Right cardiac atrium (tissue), 5 donors: Measurements from ENCODE around the gene NISCH. TPM values are rescaled to one million over a fixed set of nuclear protein-coding genes. Genes with fewer than 3 reads are reported as not detected.

Experiments used
- ATAC-seq, 2 donors: fragments of 200-7000 bp; cut with Tn5 transposase; one replicate each; pipeline versions ENCODE4 v1.8.0 to v1.9.1; 2020; ENCODE audit warnings: moderate library complexity in 2 of 2, mild to moderate bottlenecking in 1 of 2
- DNase-seq, 3 donors: peaks; one replicate each; pipeline ENCODE4 v3.0.0-alpha.2; 2020
- H3K27ac ChIP-seq: one replicate; pipeline ENCODE4 v1.5.1; 2013; ENCODE audit warnings: mild to moderate bottlenecking, low read length, control low read depth, moderate library complexity
- H3K27me3 ChIP-seq: one replicate; pipeline ENCODE4 v1.6.1; 2013; ENCODE audit not compliant: control insufficient read depth, insufficient read depth
- H3K4me1 ChIP-seq: one replicate; pipeline ENCODE4 v1.6.1; 2013; ENCODE audit warnings: low read length; ENCODE audit not compliant: control insufficient read depth, insufficient read depth
- H3K4me3 ChIP-seq: one replicate; pipeline ENCODE4 v1.5.1; 2013; ENCODE audit warnings: low read length, control low read depth
- H3K9me3 ChIP-seq: one replicate; pipeline ENCODE4 v1.6.1; 2013; ENCODE audit warnings: low read length; ENCODE audit not compliant: control insufficient read depth
- WGBS: extraction: QIAGEN DNeasy Blood & Tissue Kit; methylation state at CpG from one replicate; pipeline ENCODE4 v1.1.7; 2013; 5-methylcytosine and 5-hydroxymethylcytosine counted together
- intact Hi-C, 4 donors: fragments of 100-400 bp; cut with DNase I; formaldehyde crosslinking; loops; one replicate each; pipeline versions ENCODE4 v1.11.0 to v1.14.0; 2022 to 2023
- polyA plus RNA-seq: library from polyadenylated mRNA; stranded (reverse); fragments of 200-250 nt; gene quantifications from one replicate; pipeline ENCODE4 v1.2.3, GENCODE V29; 2013
- total RNA-seq, 4 donors: library from RNA; stranded (reverse); fragmentation: NEBNext Ultra II Directional; extraction: Animal tissue kit (Norgen Biotek cat#: 25700); gene quantifications; one replicate each; pipeline ENCODE4 v1.2.1, GENCODE V29; 2021
- donor health status: healthy with polysubstance abuse.
- donor health status: DM: no; HTN: yes; CAD: no.
- donor health status: DM: no; HTN: no; CAD: no.
- donor health status: DM: no; HTN: yes; CAD: no; lungs with severe emphysema.
- donor health status: DM: yes; HTN: yes; CAD: no.

The NISCH gene
- total and polyA plus RNA-seq, 5 donors: 31.2 to 59.2 (median 50.7) TPM

DNA sequence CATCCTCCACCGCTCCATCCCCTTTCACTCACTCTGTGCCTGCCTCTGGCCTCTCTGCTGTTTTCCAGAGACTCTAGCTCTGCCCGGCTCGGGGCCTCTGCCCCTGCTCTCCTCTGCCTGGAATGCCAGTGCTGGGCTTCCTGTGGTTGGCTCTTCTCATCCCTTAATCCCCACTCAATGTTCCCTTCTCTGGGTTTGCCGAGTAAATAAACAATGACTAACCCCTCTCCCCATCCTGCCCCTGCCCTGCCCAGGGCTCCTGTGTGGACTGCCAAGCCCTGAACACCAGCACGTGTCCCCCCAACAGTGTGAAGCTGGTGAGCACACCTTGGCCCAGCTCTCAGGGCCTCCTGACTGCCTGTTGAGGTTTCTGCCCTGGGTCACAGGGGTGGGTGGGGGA is 52.0 kb downstream of the NISCH start:
- Histone ChIP-seq H3K4me1 (no peaks in the 10 kb centered on the region), H3K27ac (no peak overlapping the region), H3K9me3 (no peaks in the 10 kb centered on the region), H3K4me3 (no peak overlapping the region), H3K27me3 (no peaks in the 10 kb centered on the region)
- intact Hi-C loops: no loop called here
- WGBS: 82% methylated on average over 5 of the region's 5 CpGs
- no peak for ATAC-seq
- no peak for DNase-seq

DNA sequence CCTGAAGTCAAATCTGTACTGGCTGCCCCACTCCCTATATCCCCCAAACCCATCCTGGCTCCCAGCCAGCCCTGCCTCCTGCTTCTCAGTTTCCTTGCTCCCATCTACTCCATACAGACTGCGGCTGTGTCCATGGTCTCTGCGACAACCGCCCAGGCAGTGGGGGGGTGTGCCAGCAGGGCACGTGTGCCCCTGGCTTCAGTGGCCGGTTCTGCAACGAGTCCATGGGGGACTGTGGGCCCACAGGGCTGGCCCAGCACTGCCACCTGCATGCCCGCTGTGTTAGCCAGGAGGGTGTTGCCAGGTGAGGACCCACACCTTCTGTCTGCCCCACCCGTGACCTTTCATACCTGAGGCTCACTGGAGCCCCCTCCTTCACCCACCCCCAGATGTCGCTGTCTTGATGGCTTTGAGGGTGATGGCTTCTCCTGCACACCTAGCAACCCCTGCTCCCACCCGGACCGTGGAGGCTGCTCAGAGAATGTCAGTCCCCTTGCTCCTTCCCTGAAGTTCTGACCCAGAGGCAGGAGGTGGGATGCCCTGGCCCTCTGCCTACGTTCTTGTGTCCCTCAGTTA is 54.4 kb downstream of the NISCH start:
- WGBS: 76% methylated on average over 12 of the region's 12 CpGs
- intact Hi-C loops: no loop called here
- H3K27me3 ChIP-seq: no peaks in the 10 kb centered on the region

GRCh38 chr3:52511509-52511908 is 56.1 kb downstream of the NISCH start:
- no peak overlapping the region for H3K27ac ChIP-seq
- WGBS: 87% methylated on average over 7 of the region's 7 CpGs
- no peak for DNase-seq
- ATAC-seq: no peak
- no peaks in the 10 kb centered on the region for H3K27me3 ChIP-seq
- no peaks in the 10 kb centered on the region for H3K9me3 ChIP-seq
- no peak overlapping the region for H3K4me3 ChIP-seq
- intact Hi-C loops: no loop called here
- no peaks in the 10 kb centered on the region for H3K4me1 ChIP-seq

More for the DNA sequence above, 54.4 kb downstream of the NISCH start:
- H3K4me1 ChIP-seq: no peaks in the 10 kb centered on the region
- H3K27ac ChIP-seq: no peak overlapping the region
- no peak for ATAC-seq
- no peaks in the 10 kb centered on the region for H3K9me3 ChIP-seq
- DNase-seq: no peak
- H3K4me3 ChIP-seq: no peak overlapping the region

DNA sequence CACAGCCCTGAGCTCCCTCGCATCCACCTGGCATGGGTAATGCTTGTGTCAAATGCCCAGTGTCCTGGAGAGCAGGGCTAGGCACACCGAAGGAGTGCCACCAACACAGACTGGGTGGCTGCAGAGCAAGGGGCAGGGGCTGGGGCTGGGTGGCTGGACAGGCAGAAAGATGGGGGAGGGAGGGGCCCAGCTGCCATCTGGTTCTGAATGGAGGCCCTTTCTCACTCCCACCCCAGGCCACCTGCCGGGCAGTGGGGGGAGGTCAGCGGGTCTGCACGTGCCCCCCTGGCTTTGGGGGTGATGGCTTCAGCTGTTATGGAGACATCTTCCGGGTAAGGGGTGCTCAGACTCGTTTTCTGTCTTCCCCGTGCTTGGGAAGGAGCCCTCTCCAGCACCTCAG is 56.7 kb downstream of the NISCH start:
- Histone ChIP-seq H3K27ac (no peak overlapping the region), H3K4me3 (no peak overlapping the region), H3K27me3 (no peaks in the 10 kb centered on the region), H3K9me3 (no peaks in the 10 kb centered on the region), H3K4me1 (no peaks in the 10 kb centered on the region)
- DNase-seq (no peak), ATAC-seq (no peak)
- intact Hi-C loops: no loop called here
- WGBS: 66% methylated on average over 8 of the region's 8 CpGs

DNA sequence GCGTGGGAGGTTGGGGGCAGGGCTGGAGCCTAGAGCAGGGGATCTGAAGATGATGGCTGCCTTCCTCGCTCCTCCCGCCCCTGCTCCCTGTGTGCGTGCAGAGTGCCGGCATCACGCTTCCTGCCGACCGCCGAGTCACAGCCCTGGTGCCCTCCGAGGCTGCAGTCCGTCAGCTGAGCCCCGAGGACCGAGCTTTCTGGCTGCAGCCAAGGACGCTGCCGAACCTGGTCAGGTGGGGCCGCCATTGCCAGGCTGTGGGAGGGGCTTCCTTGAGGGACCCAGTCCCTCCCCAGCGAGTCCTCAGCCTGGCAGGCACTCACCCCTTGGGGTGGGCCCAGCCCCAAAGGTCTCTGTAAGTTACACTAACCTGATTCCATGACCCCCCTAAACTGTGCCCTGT is 57.3 kb downstream of the NISCH start:
- Histone ChIP-seq H3K27me3 (no peaks in the 10 kb centered on the region), H3K9me3 (no peaks in the 10 kb centered on the region), H3K27ac (no peak overlapping the region), H3K4me1 (no peaks in the 10 kb centered on the region), H3K4me3 (no peak overlapping the region)
- 80% methylated on average over 17 of the region's 17 CpGs for WGBS
- no peak for DNase-seq
- intact Hi-C loops: no loop called here
- ATAC-seq: no peak

DNA sequence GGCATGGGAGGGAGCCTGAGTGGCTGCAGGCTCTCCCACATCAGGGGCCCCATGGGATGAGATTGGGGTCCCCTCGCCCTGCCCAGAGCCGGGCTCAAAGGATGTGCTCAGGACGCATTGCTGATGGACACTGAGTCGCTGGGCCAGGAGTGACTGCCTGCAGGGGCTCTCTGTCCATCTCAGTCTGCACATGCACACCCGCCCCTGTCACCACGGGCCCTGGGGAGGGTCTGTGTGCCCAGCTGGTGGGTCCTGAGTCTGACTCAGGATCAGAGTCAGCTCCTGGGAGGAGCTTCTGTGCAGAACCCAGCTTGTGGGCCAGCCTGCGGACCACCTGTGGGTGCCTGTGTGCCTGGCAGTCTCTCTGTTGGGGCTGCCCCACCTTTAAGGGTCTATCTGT is 57.9 kb downstream of the NISCH start:
- DNase-seq (no peak), ATAC-seq (no peak)
- H3K4me1 ChIP-seq: no peaks in the 10 kb centered on the region
- no peaks in the 10 kb centered on the region for H3K27me3 ChIP-seq
- H3K4me3 ChIP-seq: no peak overlapping the region
- H3K9me3 ChIP-seq: no peaks in the 10 kb centered on the region
- 94% methylated on average over 7 of the region's 7 CpGs for WGBS
- no peak overlapping the region for H3K27ac ChIP-seq
- intact Hi-C loops: no loop called here

DNA sequence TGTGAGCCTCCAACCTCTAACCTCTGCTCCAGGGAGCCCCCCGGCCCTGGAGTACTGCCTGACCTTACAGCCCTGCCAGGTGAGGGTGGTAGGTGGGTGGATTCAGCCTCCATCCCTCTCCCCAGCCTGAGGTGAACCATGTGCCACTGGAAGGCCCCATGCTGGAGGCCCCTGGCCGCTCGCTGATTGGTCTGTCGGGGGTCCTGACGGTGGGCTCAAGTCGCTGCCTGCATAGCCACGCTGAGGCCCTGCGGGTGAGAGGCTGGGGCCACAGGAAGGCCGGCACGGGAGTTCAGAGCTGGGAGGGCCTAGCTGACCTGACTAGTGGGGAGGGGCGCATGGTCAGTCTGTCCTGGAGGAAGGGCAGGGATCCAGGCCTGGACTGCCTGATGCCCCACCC is 59.2 kb downstream of the NISCH start:
- 84% methylated on average over 11 of the region's 11 CpGs for WGBS
- H3K4me1 ChIP-seq: no peaks in the 10 kb centered on the region
- DNase-seq: no peak

DNA sequence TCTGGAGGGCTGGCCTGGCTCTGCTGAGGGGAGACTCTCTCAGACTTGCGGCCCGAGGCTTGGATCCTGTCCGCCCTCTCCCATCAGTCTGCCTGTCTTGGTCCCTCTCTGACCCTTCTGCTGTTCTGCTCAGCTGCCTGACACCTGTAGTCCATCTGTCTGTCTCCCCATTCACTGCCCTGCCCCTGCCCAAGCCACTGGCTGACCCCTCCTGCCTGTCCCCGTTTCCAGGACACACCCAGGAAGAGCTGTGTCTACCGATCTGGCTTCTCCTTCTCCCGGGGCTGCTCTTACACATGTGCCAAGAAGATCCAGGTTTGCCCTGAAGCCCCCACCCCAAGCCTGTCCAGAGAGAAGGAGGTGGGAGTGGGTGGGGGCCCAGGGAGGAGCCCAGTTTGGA is 59.8 kb downstream of the NISCH start:
- ATAC-seq (peak in 1 of 2 donors; percentile 2), DNase-seq (no peak)
- Histone ChIP-seq H3K27me3 (no peaks in the 10 kb centered on the region), H3K27ac (no peak overlapping the region), H3K4me3 (no peak overlapping the region), H3K9me3 (no peaks in the 10 kb centered on the region), H3K4me1 (no peaks in the 10 kb centered on the region)
- intact Hi-C loops: no loop called here
- WGBS: 62% methylated on average over 6 of the region's 6 CpGs

More for the DNA sequence above, 59.2 kb downstream of the NISCH start:
- peak in 1 of 2 donors; percentile 32 for ATAC-seq
- intact Hi-C loops: no loop called here
- Histone ChIP-seq H3K27ac (no peak overlapping the region), H3K4me3 (no peak overlapping the region), H3K27me3 (no peaks in the 10 kb centered on the region), H3K9me3 (no peaks in the 10 kb centered on the region)

DNA sequence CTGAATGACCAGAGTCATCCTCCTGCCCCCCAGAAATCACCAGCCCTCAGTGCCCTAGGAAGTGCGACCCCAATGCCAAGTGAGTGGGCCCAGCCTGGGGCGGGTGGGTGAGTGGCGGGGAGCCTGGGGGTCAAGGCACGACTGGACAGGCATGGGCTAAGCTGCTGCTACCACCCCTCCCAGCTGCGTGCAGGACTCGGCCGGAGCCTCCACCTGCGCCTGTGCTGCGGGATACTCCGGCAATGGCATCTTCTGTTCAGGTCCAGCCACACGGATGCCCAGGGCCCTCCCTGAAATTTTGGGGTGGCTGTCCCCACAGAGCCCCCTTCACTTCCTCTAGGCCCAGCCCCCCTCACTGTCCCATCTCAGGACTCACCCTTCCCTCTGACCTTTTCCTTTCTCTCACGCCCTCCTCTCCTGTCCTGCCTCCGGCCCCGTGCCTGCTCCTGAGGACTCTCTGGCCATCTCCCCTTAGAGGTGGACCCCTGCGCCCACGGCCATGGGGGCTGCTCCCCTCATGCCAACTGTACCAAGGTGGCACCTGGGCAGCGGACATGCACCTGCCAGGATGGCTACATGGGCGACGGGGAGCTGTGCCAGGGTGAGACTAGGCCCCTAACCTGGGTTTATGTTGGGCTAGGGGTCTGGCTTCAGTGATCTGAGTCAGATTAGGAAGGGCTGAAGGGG is 61.2 kb downstream of the NISCH start:
- ATAC-seq (no peak), DNase-seq (peak in 1 of 3 donors; percentile 47)
- Histone ChIP-seq H3K9me3 (no peaks in the 10 kb centered on the region), H3K4me3 (no peak overlapping the region), H3K27ac (no peak overlapping the region), H3K4me1 (no peaks in the 10 kb centered on the region), H3K27me3 (no peaks in the 10 kb centered on the region)
- intact Hi-C loops: no loop called here
- WGBS: 95% methylated on average over 19 of the region's 19 CpGs

DNA sequence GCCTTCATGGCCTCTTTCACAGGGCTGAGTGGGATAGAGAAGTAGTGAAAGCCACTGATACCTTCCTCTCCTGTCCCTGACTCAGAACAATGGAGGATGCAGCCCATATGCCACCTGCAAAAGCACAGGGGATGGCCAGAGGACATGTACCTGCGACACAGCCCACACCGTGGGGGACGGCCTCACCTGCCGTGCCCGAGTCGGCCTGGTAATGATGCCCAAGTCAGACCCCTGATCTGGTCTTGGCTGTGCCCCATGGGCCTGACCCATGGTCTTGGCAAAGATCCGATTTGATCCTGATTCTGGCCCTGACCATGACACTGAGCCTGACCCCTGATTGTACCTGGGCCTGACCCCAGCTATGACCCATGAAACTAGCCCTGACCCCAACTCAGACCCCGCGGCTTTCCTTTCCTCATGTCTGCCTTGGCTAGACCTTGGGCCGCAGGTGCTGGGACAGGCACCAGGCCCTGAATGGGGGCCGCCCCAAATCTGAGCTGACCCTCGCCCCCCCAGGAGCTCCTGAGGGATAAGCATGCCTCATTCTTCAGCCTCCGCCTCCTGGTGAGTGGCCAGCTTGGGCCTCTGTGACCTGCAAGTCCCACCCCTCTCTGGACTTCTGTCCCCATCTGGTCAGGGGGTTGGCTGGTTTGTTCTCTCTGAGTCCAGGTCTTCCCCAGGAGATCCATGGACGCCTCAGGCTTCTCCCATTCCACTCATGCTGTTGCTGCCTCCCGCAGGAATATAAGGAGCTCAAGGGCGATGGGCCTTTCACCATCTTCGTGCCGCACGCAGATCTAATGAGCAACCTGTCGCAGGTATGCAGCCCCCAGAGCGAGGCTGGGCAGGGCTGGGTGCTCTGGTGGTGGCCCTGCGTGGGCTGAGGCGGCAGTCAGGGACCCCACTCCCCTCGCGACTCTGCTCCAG is 62.7 kb downstream of the NISCH start:
- no peaks in the 10 kb centered on the region for H3K9me3 ChIP-seq
- H3K4me3 ChIP-seq: no peak overlapping the region
- no peaks in the 10 kb centered on the region for H3K27me3 ChIP-seq
- DNase-seq: peak in 2 of 3 donors; percentile 25 to 59
- ATAC-seq: no peak
- WGBS: 84% methylated on average over 25 of the region's 25 CpGs
- no peaks in the 10 kb centered on the region for H3K4me1 ChIP-seq
- intact Hi-C loops: no loop called here
- H3K27ac ChIP-seq: no peak overlapping the region
